Measurements from ENCODE around the gene THAP8.

THAP8 gene

GRCh38 chr19:36086326-36086725 lies 32.2 kb upstream of the THAP8 start:
- H3K27ac ChIP-seq (ENCODE audit: extremely low read depth, low read depth, low read length), result peak overlapping the region; percentile 22; the same call in 1 of the 2 replicates
- POLR2A ChIA-PET, result no interaction called here
- no peaks in the 10 kb centered on the region for H3K4me1 ChIP-seq (ENCODE audit: control insufficient read depth, insufficient read depth, low read length)
- H3K36me3 ChIP-seq (ENCODE audit: control insufficient read depth in 2 of 2, insufficient read depth in 1 of 2, low read length in 2 of 2), result peaks cover 91 to 97% of the 10 kb centered on the region in 2 experiments
- H3K9me3 ChIP-seq (ENCODE audit: control insufficient read depth, insufficient read depth, low read depth, low read length), result no peaks in the 10 kb centered on the region
- no peak for TF ChIP-seq ZNF449 (tag by site-specific recombination; IDR thresholded peaks at IDR 0.05)
- TF ChIP-seq YY1 (tag by site-specific recombination; IDR thresholded peaks at IDR 0.05), result no peak
- TF ChIP-seq ZNF416 (tag by site-specific recombination; IDR thresholded peaks at IDR 0.05), result no peak
- no peak for TF ChIP-seq ZBTB20 (tag by site-specific recombination; IDR thresholded peaks at IDR 0.05)
- no peak for TF ChIP-seq ZNF529 (tag by site-specific recombination; IDR thresholded peaks at IDR 0.05; ENCODE audit: insufficient replicate concordance)
- TF ChIP-seq ZNF701 (tag by site-specific recombination; IDR thresholded peaks at IDR 0.05), result no peak
- no peak for TF ChIP-seq ZNF670 (tag by site-specific recombination; IDR thresholded peaks at IDR 0.05; ENCODE audit: low read depth)
- no peak for TF ChIP-seq ZNF239 (tag by site-specific recombination; IDR thresholded peaks at IDR 0.05)
- TF ChIP-seq ZNF148 (tag by site-specific recombination; IDR thresholded peaks at IDR 0.05; ENCODE audit: borderline replicate concordance), result no peak
- TF ChIP-seq ZIC2 (tag by site-specific recombination; IDR thresholded peaks at IDR 0.05), result no peak
- TF ChIP-seq ZNF175 (tag by site-specific recombination; IDR thresholded peaks at IDR 0.05), result no peak
- no peak for TF ChIP-seq ZBTB26 (tag by site-specific recombination; optimal IDR thresholded peaks at IDR 0.05)
- no peak for TF ChIP-seq ZNF16 (tag by site-specific recombination; IDR thresholded peaks at IDR 0.05; ENCODE audit: low read depth)
- no peak for TF ChIP-seq ZNF366 (tag by site-specific recombination; conservative IDR thresholded peaks at IDR 0.05)
- no peak for TF ChIP-seq ZNF76 (tag by site-specific recombination; IDR thresholded peaks at IDR 0.05; ENCODE audit: borderline replicate concordance, low read depth)
- no peak for TF ChIP-seq ZBTB17 (tag by site-specific recombination; IDR thresholded peaks at IDR 0.05)
- CTCF ChIA-PET, result interaction anchor here (0.7 to 1.0 kb wide), 2 partner anchors 9 to 42 kb away, joined by 3 to 4 read pairs; no protein-coding TSS in a partner anchor
- H3K4me3 ChIP-seq (ENCODE audit: low read depth, low read length), result no peak overlapping the region

GRCh38 chr19:36084231-36085009 lies 30.3 kb upstream of the THAP8 start:
- POLR2A ChIA-PET, result interaction anchor here (1.4 kb wide), 1 partner anchor 24 kb away, joined by 3 read pairs; no protein-coding TSS in a partner anchor
- no peak for TF ChIP-seq ZNF449 (tag by site-specific recombination; IDR thresholded peaks at IDR 0.05)
- TF ChIP-seq ZNF174 (tag by site-specific recombination; IDR thresholded peaks at IDR 0.05), result no peak
- no peak for TF ChIP-seq ZNF223 (tag by site-specific recombination; IDR thresholded peaks at IDR 0.05)
- TF ChIP-seq ZNF26 (tag by site-specific recombination; IDR thresholded peaks at IDR 0.05), result no peak
- no peak for TF ChIP-seq ZNF16 (tag by site-specific recombination; IDR thresholded peaks at IDR 0.05; ENCODE audit: low read depth)
- no peak for TF ChIP-seq ZNF148 (tag by site-specific recombination; IDR thresholded peaks at IDR 0.05; ENCODE audit: borderline replicate concordance)
- TF ChIP-seq GLI4 (tag by site-specific recombination; IDR thresholded peaks at IDR 0.05), result no peak

More at GRCh38 chr19:36084231-36085009, 30.3 kb upstream of the THAP8 start:
- CTCF ChIA-PET, result interaction anchor here (0.6 to 2.5 kb wide), 4 partner anchors 23 to 1095 kb away, joined by 3 to 8 read pairs (median 4); no protein-coding TSS in a partner anchor
- Histone ChIP-seq H3K27ac (ENCODE audit: extremely low read depth, low read depth, low read length) (no peak overlapping the region), H3K9me3 (ENCODE audit: control insufficient read depth, insufficient read depth, low read depth, low read length) (no peaks in the 10 kb centered on the region), H3K4me3 (ENCODE audit: low read depth, low read length) (no peak overlapping the region), H3K4me1 (ENCODE audit: control insufficient read depth, insufficient read depth, low read length) (no peaks in the 10 kb centered on the region), H3K36me3 (ENCODE audit: control insufficient read depth in 2 of 2, insufficient read depth in 1 of 2, low read length in 2 of 2) (peaks cover 81 to 96% of the 10 kb centered on the region in 2 experiments)

Measured in HEK293 (cell line).